ENCODE data around the gene COL11A2.

DNA sequence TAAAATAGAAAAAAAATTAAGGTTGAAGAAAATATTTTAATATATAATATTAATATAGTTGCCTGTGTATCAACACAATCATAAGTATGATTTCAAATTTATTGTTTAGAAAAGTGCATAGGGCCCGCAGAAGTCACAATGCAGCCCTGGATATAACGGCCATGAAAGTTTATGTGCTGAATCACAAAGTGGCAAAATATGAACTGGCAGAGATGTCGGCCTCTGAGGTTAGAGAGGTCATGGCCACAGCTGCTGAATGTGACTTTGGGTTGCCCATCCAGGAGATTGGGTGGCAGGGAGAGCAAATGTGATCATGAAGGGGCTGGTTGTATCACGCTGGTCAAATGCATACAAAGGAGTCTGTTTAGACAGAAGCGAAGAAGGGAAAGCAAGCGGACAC, 35.7 kb downstream of the COL11A2 start:
- TF ChIP-seq CTCF (IDR thresholded peaks at IDR 0.05): no peak
- no peak for TF ChIP-seq POLR2A (IDR thresholded peaks at IDR 0.05)
